M059J (cell line): ENCODE results near the gene CUL2. TPM values are rescaled to one million over a fixed set of nuclear protein-coding genes. Genes with fewer than 3 reads are reported as not detected.
"Not testable (repeated sequence)": the region's sequence is repeated elsewhere in the genome, so short reads cannot be mapped to it uniquely, and the experiment has no call there.

ENCODE experiments used
- DNase-seq: peaks from one replicate; pipeline ENCODE4 v3.0.0-alpha.2; 2012; ENCODE audit warnings: low read depth
- total RNA-seq: library from RNA; depleted of rRNA; stranded (reverse); fragments of >200 nt; shearing (Covaris generic); gene quantifications from 2 replicates; pipeline ENCODE4 v1.2.3, GENCODE V29; 2014

The CUL2 gene
- total RNA-seq, 1 experiment from 2014 or later = 22.4 TPM

- peak; percentile 63 for DNase-seq
Measured at GRCh38 chr10:35079763-35080162, 10.4 kb downstream of the CUL2 start.

DNA sequence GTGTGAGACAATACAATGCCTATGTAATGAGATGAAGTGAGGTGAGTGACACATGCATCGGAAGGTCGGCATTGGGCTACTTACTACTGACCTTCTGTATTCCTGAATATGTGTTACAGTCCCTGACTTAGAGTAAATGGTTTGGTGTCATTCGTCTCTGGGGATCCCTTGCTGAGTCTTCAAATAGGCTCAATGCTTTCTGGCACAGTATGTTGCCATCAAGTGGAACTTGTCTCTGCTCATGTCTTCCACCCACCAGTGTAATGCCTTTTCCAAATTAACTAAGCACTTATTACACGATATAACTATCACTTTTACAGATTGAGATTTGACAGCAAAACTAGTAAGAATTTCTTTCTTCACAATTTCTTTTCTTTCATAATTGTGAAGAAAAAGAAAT lies 10.9 kb downstream of the CUL2 start:
- no peak for DNase-seq

DNA sequence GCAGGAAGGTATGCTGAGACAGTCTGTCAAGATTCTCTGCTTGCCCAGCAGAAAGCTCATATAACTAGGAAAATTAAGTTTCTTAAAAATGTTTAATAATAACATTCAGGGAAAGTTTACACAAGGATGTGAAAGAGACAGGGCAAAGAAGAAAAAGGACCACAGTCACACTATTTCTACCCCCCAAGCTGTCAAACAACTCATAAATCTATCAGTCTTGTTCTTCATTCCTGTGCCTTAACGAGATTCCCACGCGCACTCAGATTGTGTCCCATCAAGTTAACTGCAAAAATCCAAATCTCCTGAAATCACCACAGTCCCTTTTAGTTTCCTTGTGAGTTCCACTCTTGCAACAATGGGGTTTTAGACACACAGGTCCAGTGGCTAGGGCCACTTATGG lies 14.9 kb downstream of the CUL2 start:
- DNase-seq = no peak

GRCh38 chr10:35074266-35074665 lies 15.9 kb downstream of the CUL2 start:
- DNase-seq = peak; percentile 12

DNA sequence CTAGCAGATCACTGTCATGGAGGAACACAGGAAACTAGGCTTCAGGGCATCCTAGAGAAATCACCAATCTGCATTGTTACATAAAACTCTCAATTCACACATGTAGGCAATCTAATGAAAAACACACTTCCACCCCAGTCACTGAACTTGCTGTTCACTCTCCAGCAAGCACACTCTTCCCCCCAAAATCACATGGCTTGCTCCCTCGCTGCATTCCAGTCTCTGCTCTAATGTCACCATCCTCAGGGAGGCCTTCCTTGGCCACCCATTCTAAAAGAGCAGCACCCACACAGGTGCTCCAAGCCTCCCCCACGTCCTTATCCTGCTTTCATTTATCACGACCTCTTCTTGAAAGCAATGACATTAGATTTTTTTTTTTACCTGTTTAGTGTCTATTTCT lies 19.6 kb downstream of the CUL2 start:
- DNase-seq = no peak

DNA sequence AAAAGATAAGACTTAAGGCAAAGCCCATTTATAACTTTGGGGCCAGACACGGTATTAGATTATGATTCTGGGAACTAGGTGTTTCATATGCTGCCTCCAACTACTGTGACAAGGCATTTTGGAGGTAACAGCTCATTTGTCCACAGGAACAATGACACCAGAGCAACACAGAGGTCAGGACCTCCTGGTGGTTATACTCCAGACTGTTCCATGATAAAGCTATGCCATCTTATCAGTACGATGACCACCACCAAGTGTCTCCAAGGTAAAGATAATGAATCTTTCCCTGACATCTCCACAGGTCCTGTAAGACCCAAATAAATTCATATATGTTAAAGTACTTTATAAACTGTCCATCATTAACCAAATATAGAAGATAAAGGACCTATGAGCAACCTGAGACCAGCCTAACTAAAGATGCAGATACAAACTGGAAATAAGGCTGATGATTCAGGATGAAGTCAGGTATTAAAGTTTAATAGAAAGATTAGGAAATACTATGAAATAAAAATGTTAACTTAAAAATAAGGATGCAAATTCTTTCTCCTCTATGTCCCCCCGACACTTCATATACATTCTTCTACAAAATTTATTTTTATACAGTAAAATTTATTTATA lies 26.2 kb downstream of the CUL2 start:
- DNase-seq = no peak

DNA sequence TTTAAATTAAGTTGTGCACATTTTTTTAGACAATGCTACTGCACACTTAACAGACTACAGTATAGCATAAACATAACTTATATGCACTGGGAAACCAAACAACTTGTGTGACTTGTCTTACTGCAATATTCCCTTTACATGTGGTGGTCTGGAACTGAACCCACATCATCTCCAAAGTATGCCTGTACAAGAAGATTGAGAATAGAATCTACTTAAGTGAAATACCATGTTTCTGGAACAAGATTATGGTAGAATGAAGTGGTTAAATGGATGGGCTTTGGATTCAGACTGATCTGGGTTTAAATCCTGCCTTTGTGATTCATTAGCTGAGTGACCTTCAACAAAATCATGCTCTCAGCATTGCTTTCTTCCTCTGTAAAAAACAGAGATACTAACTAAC lies 30.7 kb downstream of the CUL2 start:
- no peak for DNase-seq

- no peak for DNase-seq
Measured at GRCh38 chr10:35058686-35059085, 31.5 kb downstream of the CUL2 start.

GRCh38 chr10:35058134-35058533 lies 32.0 kb downstream of the CUL2 start:
- peak; percentile 83 for DNase-seq

DNA sequence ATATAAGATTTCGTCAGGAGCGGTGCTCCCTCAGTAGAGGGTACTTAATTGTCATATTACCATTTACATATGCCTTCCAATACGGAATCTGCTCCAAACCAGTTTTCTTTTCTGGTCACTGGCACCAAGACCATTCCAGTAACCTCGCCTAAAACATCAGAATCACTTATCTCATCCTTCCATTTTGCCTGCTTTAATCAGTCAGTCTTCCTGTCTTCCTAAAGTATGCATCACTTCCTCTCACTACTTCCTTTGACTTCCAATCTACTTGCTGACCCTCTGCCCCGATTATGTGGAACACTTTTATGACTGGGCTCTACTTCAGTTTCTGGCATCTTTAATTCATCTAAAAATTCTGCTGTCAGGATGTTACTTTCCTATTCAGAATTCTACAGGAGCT lies 33.5 kb downstream of the CUL2 start:
- DNase-seq = no peak

DNA sequence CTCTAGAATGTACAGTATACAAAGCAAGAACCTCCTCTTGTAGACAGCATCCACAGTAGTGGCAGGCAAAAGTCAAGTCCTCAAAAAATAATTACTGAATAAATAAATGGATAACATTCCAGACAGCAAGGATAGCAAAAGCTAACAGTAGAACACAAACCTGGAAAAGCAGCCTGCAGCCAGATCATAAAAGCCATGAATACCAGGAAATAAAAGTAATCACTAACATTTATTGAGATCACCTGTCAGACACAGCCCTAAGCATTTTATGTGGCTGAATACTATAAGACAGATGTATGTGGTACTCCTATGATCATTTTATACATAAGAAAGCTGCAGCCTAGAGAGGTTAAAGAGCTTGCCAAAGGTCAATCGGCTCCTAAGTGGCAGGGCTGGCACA lies 34.0 kb downstream of the CUL2 start:
- no peak for DNase-seq

GRCh38 chr10:35050568-35050967 lies 39.6 kb downstream of the CUL2 start:
- no peak for DNase-seq

DNA sequence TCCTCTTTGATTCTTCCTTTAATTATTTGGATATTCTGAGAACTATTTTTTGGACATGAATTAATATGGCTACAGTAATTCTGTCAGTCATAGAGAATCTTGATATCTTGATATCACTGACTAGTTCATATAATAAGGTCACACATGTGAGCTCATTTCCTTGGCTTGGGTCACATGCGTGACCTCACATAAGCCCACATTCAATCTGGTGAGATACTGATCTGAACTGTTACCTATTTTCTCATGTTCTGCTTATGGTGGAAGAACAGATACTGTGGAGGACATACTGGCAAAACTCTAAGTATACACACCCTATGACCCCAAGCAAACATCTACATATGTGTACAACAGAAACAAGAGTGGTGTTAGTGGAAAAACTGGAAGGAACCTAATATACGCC lies 44.1 kb downstream of the CUL2 start:
- DNase-seq = no peak

GRCh38 chr10:35045275-35045674 lies 44.9 kb downstream of the CUL2 start:
- not testable (repeated sequence) for DNase-seq

GRCh38 chr10:35043796-35044344 lies 46.3 kb downstream of the CUL2 start:
- no peak for DNase-seq

GRCh38 chr10:35042783-35043182 lies 47.4 kb downstream of the CUL2 start:
- DNase-seq = no peak

GRCh38 chr10:35041502-35041879 lies 48.6 kb downstream of the CUL2 start:
- no peak for DNase-seq

DNA sequence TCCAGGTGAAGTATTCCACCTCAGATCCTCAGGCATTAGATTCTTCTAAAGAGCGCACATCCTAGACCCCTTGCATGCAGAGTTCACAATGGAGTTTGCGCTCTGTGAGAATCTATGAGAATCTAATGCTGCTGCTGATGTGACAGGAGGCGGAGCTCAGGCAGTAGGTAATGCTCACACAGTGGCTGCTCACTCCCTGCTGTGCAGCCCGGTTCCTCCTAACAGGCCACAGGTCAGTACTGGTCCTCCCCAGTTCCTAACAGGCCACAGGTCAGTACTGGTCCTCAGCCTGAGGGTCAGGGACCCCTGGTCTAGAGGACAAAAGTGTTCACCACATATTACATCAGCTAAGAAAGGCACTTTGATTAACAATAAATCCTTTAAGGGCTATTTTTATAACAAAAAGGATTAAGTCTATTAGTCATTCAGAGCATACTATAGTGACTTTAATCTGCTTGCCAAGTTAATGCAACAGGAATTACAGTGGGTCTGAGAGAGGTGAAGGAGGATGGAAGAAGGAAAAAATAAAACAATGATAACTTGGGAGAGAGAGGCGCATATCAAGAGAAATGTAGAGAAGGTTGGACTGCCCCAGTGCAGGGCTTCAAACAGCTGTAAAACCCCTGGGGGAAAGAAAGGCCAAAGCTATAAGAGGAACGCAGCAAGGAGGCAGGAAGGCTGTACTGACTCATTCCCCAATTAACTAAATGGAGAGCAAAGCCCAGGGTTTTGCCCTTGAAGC lies 49.2 kb downstream of the CUL2 start:
- DNase-seq = peak; percentile 74

GRCh38 chr10:35037104-35037503 lies 53.0 kb downstream of the CUL2 start:
- DNase-seq = no peak

GRCh38 chr10:35035606-35036005 lies 54.5 kb downstream of the CUL2 start:
- no peak for DNase-seq

- no peak for DNase-seq
Measured at GRCh38 chr10:35027567-35027966, 62.6 kb downstream of the CUL2 start.

DNA sequence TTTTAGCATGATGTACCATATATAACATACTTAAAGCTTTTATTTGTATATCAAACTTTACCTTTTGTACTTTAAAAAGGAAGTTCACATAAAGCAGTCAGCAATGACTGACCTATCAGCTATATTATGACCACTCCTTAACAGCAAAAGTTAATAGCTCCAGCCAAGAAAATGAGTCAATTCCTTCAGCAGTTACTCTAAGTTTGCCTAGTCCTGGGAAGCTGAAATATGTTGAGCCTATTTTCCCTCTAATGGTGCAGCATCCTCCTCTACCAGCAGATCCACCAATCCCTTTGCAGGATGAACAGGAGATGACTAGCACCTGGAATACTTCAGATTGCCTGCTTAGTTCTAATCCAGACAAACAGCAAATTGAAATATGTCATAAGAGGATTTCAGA lies 64.2 kb downstream of the CUL2 start:
- peak; percentile 9 for DNase-seq

- no peak for DNase-seq
Measured at GRCh38 chr10:35020481-35020880, 69.7 kb downstream of the CUL2 start.
